HG03097 (cell line): ENCODE measurements around the gene VWA3A.
"Not testable (repeated sequence)": the region's sequence is repeated elsewhere in the genome, so short reads cannot be mapped to it uniquely, and the experiment has no call there.

Experiments
- ATAC-seq: cut with Tn5 transposase; IDR thresholded peaks from one replicate; pipeline ENCODE4 v1.9.1; 2021; ENCODE audit not compliant: unreplicated experiment, low FRiP score

VWA3A gene

DNA sequence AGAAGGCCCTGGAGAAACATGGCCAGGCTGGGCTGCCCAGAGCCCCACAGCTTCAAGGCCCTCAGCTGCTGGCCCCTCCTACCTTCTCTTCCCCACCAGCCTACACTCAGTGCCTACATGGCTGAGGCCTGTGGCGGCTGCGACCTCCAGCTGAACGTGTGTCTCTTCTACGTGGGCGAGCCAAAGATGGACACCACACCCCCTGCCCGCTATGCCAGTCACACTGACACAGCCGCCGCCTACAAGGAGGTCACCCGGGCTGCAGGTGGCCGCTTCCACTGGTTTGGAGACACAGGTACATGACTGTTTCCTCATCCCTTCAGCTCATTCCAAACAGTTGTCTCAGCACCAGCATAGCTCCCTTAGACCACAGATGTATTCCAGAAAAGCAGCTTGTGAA, 40.5 kb downstream of the VWA3A start:
- no peak for ATAC-seq

GRCh38 chr16:22138482-22138881, 46.1 kb downstream of the VWA3A start:
- ATAC-seq: no peak

GRCh38 chr16:22139008-22139407, 46.7 kb downstream of the VWA3A start:
- no peak for ATAC-seq

GRCh38 chr16:22139732-22140131, 47.4 kb downstream of the VWA3A start:
- no peak for ATAC-seq

DNA sequence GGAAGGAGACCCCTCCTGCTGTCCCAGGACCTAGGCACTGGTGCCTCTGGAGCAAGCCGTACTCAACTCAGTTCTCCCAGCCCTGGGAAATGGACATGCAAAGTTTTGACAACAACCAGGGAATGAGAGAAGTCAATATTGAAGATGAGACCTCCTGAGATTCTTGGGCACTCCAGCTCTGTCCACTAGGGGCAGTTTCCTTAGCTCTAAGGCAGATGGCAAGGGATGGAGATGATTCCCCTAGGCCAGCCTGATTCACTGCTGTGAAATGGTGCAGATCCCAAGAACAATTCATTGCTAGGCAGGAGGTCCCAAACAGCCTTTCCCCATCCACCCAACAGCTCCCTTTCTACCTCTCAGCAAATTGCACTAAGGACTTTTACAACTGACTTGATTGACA, 49.4 kb downstream of the VWA3A start:
- no peak for ATAC-seq

DNA sequence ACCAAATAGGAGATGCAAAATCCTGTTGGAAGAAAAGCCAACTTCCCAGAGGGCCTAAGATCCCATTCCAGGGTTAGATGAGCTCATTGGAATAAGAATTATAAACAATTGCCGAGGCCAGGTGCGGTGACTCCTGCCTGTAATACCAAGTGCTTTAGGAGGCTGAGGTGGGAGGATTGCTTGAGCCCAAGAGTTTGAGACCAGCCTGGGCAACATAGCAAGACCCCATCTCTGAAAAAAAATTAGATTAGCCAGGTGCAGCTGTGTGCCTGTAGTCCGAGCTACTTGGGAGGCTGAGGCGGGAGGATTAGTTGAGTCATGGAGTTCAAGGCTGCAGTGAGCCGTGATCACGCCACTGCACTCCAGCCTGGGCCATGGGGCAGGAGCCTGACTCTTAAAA, 52.2 kb downstream of the VWA3A start:
- ATAC-seq: no peak

GRCh38 chr16:22147853-22148252, 55.5 kb downstream of the VWA3A start:
- ATAC-seq: no peak

GRCh38 chr16:22151246-22151998, 59.1 kb downstream of the VWA3A start:
- no peak for ATAC-seq

DNA sequence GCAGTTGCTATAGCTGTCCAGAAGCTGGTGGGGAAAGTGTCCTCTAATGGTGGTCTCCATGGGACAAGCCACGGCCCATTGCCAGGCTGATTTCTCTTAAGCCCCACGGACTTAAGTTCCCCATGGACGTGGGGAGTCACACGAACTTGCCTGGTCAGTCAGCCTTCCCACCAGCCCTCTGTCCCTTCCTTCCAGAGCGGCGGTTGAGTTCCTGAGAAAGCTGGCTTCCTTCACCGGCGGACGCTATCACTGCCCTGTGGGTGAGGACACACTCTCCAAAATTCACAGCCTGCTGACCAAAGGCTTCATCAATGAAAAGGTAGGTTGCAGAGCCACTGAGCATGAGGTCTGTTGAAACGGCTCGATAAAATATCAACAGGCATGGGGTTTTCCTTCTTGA, 60.0 kb downstream of the VWA3A start:
- no peak for ATAC-seq

DNA sequence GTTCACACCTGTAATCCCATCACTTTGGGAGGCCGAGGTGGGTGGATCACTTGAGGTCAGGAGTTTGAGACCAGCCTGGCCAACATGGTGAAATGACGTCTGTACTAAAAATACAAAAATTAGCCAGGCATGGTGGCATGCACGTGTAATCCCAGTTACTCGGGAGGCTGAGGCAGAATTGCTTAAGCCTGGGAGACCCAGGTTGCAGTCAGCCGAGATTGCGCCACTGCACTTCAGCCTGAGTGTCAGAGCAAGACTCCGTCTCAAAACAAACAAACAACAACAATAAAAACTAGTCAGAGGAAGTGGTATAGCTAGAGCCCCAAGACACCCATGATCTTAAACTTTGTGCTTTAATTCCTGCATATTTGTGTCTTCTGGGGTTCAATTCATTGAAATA, 60.7 kb downstream of the VWA3A start:
- not testable (repeated sequence) for ATAC-seq

DNA sequence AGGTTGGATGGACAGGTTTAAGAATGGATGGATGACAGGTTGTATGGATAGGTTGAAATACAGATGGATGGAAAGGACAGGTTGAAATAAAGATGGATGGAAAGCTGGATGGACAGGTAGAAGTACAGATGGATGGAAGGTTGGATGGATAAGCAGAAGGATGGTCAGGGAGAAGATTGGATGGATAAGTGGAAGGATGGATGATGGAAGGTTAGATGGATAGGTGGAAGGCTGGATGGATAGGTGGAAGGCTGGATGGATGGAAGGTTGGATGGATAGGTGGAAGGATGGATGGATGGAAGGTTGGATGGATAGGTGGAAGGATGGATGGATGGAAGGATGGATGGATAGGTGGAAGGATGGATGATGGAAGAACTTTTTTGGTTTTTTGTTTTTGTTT, 69.1 kb downstream of the VWA3A start:
- ATAC-seq: no peak

DNA sequence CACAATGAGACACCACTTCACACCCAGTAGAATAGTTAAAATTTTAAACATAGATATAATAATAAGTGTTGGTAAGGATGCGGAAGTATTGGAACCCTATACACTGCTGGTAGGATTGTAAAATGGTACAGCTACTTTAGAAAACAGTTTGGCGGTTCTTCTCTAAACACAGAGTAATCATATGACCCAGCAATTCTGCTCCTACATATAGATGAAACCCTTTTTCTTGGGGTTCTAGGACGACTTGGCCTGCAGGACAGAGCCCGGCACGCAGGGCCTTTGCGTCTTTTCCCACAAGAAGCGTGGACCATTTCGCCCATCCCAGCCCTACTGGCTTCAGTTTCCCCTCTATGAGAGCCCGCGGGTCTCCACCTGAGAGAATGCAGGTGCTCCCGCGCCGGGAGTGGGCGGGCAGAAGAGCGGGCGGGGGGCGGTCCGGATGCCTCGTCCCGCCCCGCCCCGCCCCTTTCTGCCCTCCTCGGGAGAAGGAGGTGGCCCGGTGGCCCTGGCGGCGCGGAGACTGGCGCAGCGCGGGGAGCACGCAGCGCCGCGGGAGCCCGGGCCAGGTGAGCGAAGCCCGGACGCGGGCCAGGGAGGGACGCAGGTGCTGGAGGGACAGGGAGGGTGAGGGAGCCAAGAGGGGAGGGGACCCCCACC, 69.8 kb downstream of the VWA3A start, which contains the start of gene SDR42E2:
SDR42E2 (plus strand) TSS at position 508 of the 657 bp plus-strand sequence. CDS start 3,077 bp downstream, outside the sequence.
- ATAC-seq: no peak

DNA sequence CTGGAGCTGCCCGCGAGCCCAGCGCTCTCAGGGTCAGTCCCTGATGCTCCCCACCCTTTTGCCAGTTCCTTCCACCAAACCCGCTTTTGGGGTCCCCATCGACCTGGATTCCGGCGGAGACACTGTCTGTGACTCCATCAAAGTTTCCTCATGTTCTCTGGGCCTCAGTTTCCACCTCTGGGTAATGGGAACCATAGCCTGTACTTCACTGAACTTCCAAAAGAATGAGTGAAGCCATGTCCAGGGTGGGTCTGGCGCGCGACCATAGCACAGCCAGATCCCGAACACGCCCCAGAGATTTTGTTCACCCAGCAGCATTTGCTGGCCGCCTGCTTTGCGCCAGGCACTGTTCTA, 70.3 kb downstream of the VWA3A start:
- ATAC-seq: no peak

- no peak for ATAC-seq
Observed at GRCh38 chr16:22163806-22164205, 71.5 kb downstream of the VWA3A start.

DNA sequence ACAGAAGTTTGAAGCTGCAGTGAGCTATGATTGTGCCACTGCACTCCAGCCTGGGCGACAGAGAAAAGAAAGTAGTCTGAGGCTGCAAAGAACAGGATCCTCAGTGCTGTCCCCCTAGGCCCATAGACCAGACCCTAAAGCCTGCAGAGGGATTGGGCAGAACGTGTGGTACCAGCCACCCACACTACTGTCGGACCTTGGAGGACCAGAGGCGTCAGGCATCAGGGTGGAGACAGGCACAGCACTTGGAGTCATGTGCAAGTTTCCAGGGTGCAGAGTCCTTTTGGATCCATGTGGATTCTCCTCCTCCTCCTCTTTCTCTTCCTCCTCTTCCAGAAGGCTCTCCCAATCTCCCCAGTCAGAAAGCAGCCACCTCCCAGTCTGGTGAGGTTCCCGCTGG, 72.1 kb downstream of the VWA3A start:
- no peak for ATAC-seq

GRCh38 chr16:22165508-22166285, 73.4 kb downstream of the VWA3A start:
- ATAC-seq: no peak

DNA sequence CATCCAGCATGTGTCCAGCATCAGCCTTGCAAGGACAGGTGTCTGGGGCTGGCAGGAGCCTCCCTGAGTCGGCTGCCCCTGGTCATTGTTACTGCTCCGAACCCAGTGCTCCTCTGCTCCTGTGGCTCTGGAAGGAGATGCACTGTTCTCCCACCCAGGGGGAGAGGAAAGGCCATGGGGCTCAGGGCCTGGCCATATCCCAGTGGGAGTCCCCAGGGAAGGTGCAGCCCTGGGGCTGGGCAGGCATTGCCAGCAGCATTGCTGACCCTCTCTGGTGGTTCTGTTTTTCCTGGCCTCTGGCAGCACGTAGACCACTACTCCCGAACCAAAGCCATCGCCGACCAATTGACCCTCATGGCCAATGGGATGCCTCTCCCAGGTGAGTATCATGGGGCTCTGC, 79.6 kb downstream of the VWA3A start:
- no peak for ATAC-seq

DNA sequence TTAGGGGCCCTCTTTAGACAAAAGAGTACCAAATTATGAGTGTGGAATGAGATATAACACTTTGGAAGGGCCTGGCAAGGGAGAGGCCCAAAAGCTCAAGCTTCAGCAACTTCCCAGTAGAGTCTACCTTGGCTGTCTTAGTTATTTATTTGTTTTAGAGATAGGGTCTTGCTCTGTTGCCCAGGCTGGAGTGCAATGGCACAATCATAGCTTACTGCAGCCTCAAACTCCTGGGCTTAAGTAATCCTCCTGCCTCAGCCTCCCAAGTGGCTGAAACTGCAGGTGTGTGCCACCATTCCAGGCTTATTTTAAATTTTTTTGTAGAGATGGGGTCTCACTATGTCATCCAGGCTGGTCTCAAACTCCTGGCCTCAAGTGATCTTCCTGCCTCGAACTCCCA, 80.3 kb downstream of the VWA3A start:
- not testable (repeated sequence) for ATAC-seq

- no peak for ATAC-seq
Observed at GRCh38 chr16:22174642-22175041, 82.3 kb downstream of the VWA3A start.

DNA sequence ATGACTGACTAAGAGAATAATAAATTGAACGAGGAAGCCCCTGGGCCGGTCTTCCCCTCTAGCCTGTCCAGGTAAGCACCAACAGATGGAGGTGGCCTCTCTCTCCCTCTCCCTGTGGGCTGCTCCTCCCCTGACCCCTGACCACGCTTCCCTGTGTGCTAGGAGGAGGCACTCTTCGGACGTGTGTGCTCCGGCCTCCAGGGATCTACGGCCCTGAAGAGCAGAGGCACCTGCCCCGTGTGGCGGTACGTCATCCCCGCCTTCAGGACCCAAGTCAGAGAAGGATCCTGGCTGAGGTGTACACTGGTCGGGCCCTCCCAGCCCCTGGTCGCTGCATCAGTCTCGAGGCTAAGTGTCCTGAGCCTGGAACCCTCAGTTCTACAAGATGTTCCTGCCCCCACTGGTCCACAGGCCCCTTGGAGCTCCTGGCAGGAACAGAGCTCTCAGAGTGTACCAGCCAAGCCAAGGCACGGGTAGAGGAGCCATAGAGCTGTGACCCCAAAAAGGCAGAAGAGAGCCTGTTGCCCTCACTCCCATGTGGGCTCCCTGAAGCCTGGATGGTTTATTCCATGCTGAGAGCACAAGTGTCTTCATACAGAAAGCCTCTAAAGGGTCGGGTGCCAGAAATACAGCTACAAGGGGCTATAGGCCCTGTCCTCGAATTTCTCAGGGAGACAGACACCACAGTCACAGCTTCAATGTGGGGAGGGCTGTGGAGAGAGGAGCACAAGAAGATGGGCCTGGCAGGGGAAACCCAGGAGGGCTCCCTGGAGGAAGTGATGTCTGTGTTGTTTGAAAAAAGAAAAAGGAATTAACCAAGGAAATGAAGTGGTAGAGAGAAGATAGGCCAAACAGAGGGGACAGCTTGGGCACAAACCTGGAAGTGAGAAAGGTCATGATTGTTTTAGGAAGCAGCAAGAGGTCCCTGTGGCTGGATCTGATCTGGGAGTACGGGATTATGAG, 85.9 kb downstream of the VWA3A start:
- no peak for ATAC-seq
